Embryonic facial prominence (tissue), 1 donor: ENCODE data around the gene TXNDC12.
A peak's percentile ranks its signal among the peaks of the same experiment; 100 is the strongest.
"Not testable (repeated sequence)": the region's sequence is repeated elsewhere in the genome, so short reads cannot be mapped to it uniquely, and the experiment has no call there.

Experiments used
- DNase-seq: peaks from one replicate; pipeline ENCODE4 v3.0.0-alpha.2; 2016; ENCODE audit errors: extremely low spot score

TXNDC12 gene

GRCh38 chr1:52055066-52055865 is at the start of gene TXNDC12:
TSS of gene TXNDC12 (minus strand) at chr1:52055191. CDS start at chr1:52055096, 95 bp downstream.
- DNase-seq: peak; percentile 77

DNA sequence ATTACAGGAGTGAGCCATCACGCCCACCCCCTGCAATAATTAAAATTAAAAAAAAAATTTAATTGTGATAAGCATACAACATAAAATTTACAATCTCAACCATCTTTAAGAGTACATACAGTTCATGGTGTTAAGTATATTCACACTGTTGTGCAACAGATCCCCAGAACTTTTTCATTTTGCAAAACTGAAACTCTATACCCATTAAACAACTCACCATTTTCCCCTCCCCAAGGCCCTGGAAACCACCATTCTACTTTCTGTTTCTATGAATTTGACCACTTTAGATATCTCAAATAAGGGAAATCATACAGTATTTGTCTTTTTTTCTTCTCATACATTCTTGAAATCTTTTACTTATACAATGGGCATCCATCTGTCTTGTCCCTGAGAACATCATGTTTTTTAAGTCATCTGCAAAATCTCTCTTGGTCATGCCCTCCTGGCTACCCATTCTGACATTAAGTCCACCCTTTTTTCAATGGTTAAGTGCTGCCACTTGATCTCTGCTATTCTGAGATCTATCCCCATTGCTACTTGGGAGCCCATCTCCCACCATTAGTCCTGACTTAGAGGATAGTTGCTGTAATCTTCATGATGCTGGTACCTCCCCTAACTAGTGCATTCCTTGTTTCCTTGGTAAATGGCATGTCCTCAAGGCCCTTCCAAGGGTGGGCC is 47.5 kb upstream of the TXNDC12 start:
- no peak for DNase-seq

GRCh38 chr1:52098139-52098871 is 43.3 kb upstream of the TXNDC12 start:
- DNase-seq: no peak

- no peak for DNase-seq
Measured at GRCh38 chr1:52096216-52096615, 41.2 kb upstream of the TXNDC12 start.

DNA sequence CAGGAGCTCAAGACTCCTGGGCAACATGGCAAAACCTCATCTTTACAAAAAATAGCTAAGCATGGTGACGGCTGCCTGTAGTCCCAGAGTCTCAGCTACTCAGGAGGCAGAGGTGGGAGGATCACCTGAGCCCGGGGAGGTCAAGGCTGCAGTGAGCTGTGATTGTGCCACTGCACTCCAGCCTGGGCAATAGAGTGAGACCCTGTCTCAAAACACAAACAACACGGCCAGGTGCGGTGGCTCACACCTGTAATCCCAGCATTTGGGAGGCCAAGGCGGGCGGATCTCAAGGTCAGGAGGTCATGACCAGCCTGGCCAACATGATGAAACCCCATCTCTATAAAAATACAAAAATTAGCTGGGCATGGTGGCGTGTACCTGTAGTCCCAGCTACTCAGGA is 39.3 kb upstream of the TXNDC12 start:
- DNase-seq: not testable (repeated sequence)

- not testable (repeated sequence) for DNase-seq
Measured at GRCh38 chr1:52087892-52088291, 32.9 kb upstream of the TXNDC12 start.

- no peak for DNase-seq
Measured at GRCh38 chr1:52080014-52080415, 25.0 kb upstream of the TXNDC12 start.

DNA sequence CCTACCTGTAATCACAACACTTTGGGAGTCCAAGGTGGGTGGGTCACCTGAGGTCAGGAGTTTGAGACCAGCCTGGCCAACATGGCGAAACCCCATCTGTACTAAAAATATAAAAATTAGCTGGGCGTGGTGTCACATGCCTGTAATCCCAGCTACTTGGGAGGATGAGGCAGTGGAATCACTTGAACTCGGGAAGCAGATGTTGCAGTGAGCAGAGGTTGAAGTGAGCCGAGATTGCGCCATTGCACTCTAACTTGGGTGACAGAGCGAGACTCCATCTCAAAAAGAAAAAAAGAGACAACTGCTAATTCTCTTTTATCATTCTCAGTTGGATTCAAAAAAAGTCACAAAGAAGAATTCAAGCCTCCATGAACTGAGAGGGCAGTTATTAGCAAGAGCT is 22.3 kb upstream of the TXNDC12 start:
- not testable (repeated sequence) for DNase-seq

DNA sequence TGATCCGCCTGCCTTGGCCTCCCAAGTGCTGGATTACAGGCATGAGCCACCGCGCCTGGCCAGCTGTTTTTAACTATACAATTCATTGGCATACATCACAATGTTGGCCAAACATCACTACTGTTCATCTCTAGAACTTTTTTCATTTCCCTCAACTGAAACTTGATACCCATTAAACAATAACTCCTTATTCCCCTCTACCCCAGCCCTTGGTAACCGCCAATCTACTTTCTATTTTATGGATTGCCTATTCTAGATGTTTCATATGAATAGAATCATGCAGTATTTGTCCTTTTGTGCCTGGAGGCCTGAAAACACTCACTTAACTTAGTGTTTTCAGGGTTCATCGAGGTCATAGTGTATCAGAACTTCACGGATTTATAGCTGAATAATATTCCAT is 17.3 kb upstream of the TXNDC12 start:
- DNase-seq: no peak

GRCh38 chr1:52070704-52071103 is 15.7 kb upstream of the TXNDC12 start:
- DNase-seq: no peak

- DNase-seq: no peak
Measured at GRCh38 chr1:52063192-52063591, 8.2 kb upstream of the TXNDC12 start.

DNA sequence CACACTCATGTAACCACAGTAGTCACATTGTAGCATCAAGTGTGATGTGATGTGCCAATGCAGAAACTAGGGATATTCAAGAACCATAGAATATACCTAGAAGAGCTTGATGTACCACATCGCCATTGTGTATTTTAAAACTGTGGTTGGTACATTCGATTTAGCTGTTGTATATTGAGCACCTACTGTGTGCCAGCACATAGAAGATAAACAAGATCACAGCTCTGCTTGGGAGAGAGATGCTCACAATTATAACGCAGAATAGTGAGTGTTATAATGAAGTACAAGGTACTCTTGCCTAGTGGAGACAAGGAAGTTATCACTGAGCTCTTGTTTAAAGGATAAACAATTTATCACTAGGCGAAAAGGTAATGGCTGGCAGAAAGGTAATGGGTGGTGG is 5.8 kb upstream of the TXNDC12 start:
- no peak for DNase-seq

DNA sequence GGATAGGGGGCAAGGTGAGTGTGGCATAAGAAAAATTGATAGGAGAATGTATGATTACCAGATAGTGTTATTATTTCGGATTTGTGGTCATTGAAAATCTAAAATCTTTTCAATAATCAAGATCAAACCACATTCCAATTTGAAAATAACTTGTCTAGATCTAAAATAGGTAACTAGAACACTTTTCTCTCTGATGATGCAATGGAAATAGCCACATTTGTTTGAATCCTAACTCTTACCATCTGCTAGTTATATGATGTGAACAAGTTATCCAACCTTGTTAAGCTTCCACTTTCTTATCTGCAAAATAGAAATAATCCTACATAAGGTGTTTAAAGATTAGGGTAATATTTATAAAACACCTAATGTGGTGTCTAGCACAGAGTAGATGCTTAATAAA is 4.9 kb upstream of the TXNDC12 start:
- DNase-seq: no peak

- DNase-seq: no peak
Measured at GRCh38 chr1:52059321-52059720, 4.3 kb upstream of the TXNDC12 start.

DNA sequence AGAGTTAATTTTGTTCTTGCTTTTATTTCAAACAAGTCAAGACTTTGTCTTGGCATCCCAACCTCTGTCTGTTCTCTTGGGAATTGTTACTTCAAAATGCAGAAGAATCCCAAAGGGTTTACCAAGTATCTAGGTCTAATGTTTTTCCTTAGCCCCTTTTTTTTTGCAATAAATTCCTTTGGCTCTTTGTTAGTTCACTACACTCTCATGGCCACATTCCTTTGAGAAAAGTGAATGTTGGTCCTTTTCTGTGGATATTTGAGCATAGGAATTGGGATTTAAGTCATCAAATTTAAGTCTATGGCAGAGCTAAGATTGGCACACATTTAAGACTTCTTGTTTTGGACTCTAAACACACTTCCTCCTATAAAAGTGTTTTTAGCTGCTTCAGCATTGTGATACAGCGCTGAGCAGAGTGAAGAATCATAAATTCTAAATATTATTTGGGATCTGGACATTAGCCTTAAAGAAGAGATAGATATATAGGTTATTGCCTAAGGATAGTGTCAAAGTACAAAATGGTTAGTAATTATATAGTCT is 3.0 kb upstream of the TXNDC12 start:
- no peak for DNase-seq

DNA sequence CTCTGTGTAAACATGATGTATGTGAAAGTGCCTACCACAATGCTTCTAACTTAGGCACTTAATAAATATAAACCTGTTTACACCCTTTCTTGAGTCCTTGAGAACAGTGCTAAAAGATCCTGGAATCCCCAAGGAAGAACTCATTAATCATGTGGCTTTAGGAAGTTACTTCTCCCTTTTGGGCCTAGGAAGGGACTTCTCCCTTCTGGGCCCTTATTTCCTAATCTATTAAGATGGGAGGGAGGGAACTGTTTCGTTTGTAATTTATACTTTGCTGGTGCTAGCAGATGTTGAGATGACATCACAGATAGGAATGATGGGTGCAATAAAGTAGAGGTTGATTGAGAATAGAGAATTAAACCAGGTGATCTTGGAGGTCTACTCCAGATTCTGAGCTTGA is 2.3 kb upstream of the TXNDC12 start:
- DNase-seq: no peak

DNA sequence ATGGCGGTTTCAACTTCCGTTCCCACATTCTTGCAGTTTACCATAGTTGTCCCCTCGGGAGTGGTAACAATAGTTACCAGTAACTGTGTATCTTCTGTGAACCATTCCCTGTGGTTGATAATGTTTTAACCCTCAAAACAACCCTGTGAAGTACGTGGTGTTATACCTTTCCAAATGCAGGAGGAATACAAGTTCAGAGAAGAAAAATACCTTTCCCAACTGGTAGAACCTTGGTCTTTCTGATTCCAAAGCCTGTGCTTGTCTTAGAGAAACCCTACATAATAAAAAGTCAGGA is 1.9 kb upstream of the TXNDC12 start:
- no peak for DNase-seq

DNA sequence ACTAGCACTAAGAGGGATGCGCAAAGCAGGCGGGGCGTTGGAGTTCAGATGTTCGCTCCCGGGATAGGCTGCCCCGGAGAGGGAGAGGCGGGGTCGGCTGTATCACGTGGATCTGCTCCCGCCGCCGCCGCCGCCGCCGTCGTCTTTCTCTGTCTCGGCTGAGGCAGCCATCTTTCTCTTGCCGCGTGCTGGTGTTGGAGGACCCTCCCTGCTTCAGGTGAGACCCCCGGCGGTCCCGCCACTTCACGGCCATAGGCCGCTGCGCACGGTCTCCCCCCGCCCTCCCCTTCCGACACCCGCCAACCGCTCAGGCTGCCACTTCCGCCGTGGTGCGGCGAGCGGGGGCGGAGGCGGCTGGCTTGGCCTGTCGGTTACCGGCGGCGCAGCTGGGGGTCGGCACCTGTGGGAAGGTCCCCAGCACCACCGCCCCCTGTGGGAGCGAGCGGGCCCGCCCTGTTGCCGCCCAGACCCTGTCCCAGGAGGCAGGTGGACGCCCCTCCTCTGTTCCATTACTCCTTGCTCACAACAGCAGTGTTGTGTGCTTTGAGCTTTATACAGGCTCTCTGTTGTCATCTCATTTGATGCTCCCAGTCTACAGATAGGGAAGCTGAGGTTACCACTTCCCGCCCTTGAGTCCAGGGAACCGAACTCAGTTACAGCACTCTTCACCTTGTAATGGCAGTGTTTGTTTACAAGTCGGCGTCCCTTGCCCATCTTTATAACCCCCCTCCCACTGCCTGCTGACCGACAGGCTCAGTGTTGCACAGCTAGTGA is 1.4 kb upstream of the TXNDC12 start, which contains the start of gene BTF3L4:
Gene BTF3L4, plus strand, starts transcription at position 133 of the 774 bp plus-strand sequence. CDS start 3,553 bp downstream, outside the sequence.
- peak; percentile 93 for DNase-seq

DNA sequence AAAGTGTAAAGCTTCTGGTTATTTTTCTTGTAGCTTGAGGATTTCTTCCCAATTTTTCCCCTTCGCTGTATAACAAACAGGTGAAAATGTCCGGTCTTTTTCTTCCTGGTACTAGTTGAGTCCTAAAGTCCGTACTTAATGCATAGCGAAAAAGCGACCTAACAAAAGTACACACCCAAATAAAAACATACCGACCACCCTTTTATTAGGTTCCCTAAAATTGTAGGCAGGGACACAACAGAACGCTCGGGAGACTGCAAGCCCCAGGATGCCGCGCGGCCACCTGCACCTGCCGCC is 823 bp upstream of the TXNDC12 start:
- DNase-seq: no peak

- no peak for DNase-seq
Measured at GRCh38 chr1:52054496-52055065, 410 bp downstream of the TXNDC12 start.

- DNase-seq: no peak
Measured at GRCh38 chr1:52053862-52054261, 1.1 kb downstream of the TXNDC12 start.
